Measurements from ENCODE around the gene ZNF771.
"Not testable (repeated sequence)": the region's sequence is repeated elsewhere in the genome, so short reads cannot be mapped to it uniquely, and the experiment has no call there.

Gene ZNF771

DNA sequence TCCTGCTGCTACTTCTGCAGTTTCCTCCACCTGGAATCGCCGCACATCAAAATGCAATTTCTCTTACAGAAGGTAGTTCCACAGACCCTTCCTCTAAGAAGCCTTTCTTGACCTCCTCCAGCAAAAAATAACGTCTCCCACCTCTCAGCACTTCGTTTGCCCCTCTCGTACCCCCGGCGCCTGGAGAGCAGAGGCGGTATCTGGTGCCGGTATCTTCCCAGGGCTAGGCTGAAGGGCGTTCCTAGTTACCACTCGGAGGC lies 21.9 kb downstream of the ZNF771 start:
- DNase-seq (ENCODE audit: extremely low spot score, insufficient read length, low read depth) (no peak), FAIRE-seq (no peak)

DNA sequence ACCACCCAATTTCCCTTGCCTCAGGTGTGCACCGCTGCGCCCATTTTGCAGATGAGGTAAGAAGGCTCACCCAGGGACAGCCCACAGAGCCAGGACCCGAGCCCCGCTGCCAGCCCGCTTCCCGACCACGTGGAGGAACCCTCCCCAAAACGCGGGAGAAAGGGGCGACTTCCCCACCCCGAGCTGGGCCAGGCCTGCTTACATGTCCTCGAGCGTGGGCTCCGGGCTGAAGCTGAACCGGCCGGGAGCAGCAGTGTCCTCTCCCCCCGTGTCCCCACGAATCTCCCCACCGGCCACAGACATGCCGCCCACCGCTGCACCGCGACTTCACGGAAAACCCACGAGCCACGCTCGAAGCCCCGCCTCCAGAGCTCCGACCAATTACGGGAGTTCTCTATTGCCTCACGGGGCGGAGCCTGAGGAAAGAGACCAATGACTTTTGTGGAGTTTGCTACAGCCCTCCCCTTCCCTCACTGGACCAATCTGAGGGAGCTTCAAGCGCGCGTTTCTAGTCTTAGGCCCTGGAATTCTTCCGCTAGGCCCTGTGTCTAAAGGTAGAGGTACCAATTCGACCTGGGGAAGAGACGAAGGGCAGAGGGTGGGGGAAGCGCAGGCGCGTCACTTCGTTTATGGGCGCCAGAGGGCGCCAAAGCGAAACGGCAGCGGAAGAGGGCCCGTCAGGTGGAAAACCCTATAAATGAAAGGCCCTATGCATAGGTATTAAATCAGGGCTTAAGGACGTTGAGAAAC lies 22.4 kb downstream of the ZNF771 start, which contains the start of gene DCTPP1:
DCTPP1 (minus strand) TSS at position 353 of the 750 bp plus-strand sequence; CDS start at position 303, 50 bp downstream.
- FAIRE-seq (peak; percentile 98), DNase-seq (ENCODE audit: extremely low spot score, insufficient read length, low read depth) (peak; percentile 83)

DNA sequence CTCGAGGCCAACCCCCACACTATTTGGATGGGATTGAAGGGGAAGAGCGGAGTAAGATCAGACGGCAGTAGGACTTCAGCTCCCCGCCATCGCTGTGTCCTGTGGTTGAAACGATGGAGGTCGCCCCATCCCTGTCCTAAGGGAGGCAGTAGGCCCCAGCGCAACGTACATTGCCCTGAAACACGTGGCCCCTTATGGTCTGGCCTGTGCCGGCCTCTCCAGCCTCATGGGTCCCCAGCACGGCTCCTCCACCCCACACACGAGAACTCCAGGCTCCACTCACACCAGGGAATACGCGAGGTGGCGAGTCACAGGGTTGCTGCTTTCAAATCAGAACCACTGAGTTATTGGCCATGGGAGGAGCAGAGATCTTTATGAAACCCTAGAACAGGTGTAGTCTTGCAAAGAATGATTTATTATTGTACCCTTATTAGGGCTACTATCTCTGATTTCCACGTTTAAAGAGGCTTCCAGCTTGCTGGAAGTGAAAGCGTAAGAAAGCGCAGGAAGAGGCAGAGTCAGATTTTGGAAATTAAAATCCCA lies 23.1 kb downstream of the ZNF771 start:
- FAIRE-seq = no peak
- DNase-seq (ENCODE audit: extremely low spot score, insufficient read length, low read depth) = no peak

DNA sequence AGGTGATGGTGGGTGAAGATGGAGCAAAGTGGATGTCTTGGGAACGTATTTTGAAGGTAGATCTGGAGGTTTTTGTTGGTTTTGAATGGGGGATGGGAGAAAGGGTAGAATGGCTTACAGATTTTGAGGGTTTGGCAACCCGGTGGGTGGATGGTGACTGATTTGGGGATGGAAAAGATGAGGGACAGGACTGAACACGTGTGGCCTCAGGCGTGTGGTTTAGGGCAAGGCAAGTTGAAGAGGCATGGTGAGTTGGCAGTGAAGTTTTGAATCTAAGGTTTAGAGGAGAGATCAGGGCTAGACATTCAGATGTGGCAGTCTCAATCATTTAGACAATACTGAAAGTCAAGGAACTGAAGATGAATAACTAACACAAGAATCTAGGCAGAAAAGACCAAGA lies 27.4 kb downstream of the ZNF771 start:
- FAIRE-seq (no peak), DNase-seq (ENCODE audit: extremely low spot score, insufficient read length, low read depth) (no peak)

DNA sequence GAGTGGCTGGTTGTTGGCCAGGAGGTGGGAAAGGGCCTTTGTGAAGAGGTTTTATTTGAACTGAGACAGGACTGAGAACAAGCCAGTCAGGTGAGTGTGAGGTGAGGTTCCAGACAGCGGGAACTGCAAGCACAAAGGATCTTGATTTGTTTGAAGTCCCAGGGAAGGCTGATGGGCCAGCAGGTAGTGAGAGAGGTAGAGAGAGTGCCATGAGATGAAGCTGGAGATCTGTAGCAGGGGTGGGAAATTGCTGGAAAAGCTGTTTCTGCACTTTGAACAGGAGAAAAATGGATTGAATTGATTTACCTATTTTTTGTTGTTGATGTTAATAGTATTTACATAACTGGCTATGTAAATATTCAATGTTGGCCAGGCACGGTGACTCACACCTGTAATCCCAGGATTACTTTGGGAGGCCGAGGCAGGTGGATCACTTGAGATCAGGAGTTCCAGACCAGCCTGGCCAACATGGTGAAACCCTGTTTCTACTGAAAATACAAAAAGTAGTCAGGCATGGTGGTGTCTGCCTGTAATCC lies 30.2 kb downstream of the ZNF771 start:
- DNase-seq (ENCODE audit: extremely low spot score, insufficient read length, low read depth) (no peak), FAIRE-seq (no peak)

DNA sequence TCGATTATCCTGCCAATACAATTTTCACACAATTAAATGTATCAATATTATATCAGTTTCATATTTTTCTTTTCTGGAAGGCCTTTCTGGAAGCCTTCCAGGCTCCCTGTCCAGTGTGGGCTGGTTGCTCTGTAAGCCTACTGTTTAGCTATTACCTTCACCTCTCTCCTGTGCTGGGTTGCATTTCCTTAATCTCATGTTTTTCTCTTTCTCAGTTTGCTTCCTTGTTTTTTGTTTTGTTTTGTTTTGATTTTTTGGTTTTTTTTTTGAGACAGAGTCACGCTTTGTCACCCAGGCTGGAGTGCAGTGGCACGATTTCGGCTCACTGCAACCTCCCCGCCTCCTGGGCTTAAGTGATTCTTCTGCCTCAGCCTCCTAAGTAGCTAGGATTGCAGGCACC lies 31.4 kb downstream of the ZNF771 start:
- peak; percentile 21 for FAIRE-seq

DNA sequence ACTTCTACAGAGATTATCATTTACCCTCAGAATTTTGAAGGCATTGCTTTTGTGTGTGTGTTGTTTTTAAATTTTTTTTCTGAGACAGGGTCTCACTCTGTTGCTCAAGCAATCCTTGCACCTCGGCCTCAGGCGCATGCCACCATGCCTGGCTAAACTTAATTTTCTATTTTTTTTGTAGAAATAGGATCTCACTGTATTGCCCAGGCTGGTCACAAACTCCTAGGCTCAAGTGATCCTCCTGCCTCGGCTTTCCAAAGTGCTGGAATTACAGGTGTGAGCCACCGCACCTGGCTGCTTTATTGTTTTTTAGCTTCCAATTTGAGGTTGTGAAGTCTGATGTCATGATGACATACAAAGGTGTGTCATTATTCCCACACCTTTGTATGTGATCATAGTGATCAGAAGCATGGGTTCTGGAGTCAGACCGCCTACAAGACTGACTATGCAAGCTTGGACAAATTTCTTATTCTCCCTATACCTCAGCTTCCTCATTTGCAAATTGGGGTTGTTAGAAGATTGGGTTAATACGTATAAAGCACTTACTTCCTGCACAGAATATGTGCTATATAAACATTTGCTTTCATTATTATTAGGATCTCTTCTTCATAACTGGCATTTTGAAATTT lies 32.4 kb downstream of the ZNF771 start:
- DNase-seq (ENCODE audit: extremely low spot score, insufficient read length, low read depth) (no peak), FAIRE-seq (peak; percentile 9)

More for the DNA sequence above, 31.4 kb downstream of the ZNF771 start:
- DNase-seq (ENCODE audit: extremely low spot score, insufficient read length, low read depth) = no peak

DNA sequence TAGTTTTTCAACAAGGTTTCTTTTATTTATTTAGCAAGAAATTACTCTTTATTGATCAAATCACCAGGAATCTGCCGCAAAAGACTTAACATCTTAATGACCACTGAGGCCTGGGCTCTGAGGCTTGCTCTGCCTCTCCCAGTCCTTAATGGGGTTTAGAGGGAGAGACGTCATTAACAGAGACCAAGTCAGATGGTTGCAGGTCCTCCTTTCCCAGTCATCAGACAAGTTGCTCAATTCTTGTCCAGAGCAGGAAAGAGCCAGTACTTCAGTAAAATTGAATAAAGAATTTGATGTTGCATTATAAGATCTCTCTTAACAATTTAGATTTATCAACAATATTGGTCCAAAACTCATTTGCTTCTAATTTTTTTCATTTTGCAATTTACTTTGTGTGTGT lies 36.2 kb downstream of the ZNF771 start:
- no peak for FAIRE-seq
- no peak for DNase-seq (ENCODE audit: extremely low spot score, insufficient read length, low read depth)

DNA sequence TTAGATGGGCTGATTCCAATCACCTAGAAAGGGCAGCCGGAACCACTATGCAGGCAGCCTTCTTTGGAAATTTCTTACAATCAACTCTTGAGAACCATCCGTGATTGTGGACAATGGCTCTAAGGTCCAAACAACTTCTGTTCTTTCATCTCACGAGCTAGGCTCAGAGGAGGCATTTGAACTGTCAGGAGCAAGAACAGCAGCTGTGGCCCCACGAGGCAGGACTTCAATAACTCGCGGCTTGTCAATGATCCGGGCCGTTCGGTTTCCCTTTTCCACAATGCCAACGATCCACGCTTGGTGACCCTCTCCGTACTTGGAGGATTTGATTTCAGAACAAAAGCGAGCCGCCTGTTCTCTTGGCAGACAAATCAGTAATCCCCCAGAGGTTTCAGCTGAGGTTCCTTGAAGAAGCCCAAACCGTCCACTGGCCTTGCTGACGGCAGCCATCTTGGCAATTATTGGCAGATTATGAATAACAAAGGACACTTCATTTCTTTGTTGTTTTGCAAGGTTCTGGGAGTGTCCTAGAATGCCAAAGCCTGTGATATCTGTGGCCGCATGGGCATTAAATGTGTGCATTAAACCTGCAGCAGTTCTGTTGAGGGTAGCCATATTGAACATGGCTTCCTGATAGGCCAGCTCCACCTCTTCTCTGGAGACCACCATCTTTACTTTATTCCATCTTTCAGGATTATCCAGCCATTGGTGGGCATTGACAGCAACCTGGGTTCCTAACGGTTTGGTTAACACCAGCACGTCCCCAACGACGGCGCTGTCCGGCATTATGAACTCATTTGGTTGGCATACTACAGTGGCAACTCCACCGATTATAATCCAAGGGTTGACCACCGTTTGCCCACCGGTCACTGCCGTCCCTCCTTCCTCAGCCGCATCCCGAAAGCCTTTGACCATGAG lies 37.1 kb downstream of the ZNF771 start:
- DNase-seq (ENCODE audit: extremely low spot score, insufficient read length, low read depth) (no peak), FAIRE-seq (no peak)

DNA sequence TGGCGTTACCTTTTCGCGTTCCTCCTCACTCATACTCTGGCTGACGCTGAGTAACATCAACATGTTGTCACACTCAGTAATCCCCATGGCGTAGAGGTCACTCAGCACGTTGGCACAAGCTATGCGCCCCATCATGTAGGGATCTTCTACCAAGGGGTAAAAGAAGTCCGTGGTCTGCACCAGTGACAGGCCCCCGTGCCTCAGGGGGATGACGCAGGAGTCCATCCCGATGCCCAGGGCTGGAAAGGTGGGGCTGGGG lies 37.7 kb downstream of the ZNF771 start:
- FAIRE-seq = no peak

DNA sequence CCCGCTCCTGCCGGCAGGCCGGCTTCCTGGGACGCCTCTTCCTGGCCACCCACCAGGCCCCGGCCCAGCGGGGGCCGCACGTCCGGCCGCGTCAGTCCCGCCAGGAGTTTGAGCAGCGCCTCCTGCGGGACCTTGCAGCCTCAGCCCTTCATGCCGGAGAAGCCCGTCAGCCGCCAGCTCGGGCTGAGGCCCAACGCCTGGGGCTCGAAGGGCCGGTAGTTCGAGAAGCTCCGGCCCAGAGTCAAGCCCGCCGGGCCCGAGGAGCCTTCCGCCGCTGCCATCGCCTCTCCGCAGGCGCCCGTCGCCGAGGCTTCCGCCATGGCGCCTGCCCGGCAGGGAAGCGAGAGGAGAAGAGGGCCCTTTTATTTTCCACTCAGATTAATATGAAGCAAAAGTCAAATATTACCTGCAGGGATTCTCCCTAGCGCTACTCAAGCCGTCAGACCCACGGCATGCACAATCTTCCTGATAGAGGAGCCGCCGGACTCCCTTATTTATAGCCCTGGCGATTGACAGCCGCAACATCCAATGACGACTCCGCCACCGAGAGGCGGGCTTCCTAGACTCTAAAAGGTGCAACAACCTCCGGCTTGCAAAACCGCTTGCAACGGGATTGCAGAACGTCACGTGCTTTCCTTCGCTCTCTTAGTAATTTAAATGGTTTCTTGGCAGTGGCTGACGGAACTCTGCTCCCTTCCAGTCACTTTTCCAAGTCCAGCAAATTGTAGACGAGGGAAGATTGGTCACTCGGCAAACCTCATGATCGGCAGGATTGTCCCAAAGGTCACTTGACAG lies 38.2 kb downstream of the ZNF771 start, which contains the start of gene SEPHS2:
SEPHS2 (minus strand) TSS at position 467 of the 795 bp plus-strand sequence; CDS start at position 320, 147 bp downstream.
- peak; percentile 78 for DNase-seq (ENCODE audit: extremely low spot score, insufficient read length, low read depth)
- peak; percentile 87 for FAIRE-seq

More for the DNA sequence above, 37.7 kb downstream of the ZNF771 start:
- DNase-seq (ENCODE audit: extremely low spot score, insufficient read length, low read depth) = no peak

DNA sequence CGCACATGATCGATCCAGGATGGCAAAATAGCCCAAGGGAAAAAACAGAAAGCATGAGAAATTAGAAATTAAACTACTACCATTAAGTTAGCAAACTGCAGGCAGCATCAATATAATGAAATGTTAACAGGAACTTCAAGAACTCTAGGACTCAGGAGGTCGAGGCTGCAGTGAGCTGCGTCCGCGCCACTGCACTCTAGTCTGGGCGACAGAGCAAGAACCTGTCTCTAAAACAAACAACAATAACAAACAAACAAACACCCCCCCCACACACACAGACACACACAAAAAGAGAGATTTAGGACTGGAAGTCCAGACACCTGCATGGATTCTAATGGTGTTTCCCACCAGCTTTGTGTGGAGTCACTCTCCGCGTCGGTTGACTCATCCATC lies 38.8 kb downstream of the ZNF771 start:
- DNase-seq (ENCODE audit: extremely low spot score, insufficient read length, low read depth) (no peak), FAIRE-seq (no peak)

DNA sequence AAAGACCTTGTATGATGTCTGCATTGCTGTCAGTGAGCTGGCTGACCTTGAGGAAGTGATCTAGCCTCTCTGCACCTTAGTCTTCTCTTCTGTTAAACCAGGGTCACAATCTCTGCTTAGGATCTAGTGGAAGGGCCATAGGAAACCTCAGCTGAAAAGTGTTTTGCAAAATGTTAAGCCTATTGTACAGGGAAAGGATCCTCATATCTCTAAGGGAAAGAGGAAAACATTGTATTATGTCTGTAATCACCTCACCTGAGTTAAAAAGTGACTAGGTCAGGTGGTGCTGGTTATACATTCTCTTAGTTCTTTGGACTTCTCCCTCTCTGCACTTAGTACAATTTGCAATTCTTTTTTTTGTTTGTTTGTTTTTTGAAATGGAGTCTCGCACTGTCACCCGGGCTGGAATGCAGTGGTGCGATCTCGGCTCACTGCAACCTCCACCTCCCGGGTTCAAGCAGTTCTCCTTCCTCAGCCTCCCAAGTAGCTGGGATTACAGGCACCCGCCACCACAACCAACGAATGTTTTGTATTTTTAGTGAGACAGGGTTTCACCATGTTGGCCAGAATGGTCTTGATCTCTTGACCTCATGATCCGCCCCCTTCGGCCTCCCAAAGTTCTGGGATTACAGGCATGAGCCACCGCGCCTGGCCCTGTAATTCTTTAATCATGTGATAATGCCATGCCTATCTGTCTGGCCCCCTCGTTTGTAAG lies 40.3 kb downstream of the ZNF771 start:
- no peak for DNase-seq (ENCODE audit: extremely low spot score, insufficient read length, low read depth)
- no peak for FAIRE-seq

DNA sequence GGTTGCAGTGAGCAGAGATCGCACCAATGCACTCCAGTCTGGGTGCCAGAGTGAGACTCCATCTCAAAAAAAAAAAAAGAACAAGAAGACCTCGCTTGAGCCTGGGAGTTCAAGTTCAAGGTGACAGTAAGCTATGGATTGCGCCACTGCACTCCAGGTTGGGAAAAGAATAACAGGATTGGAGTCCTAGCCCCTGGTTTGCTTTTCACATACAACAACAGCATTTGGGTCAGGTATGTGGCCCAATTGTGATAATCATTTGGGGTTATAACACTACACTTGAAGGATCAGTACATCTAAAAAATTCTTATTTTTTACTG lies 41.7 kb downstream of the ZNF771 start:
- FAIRE-seq (no peak), DNase-seq (ENCODE audit: extremely low spot score, insufficient read length, low read depth) (no peak)

DNA sequence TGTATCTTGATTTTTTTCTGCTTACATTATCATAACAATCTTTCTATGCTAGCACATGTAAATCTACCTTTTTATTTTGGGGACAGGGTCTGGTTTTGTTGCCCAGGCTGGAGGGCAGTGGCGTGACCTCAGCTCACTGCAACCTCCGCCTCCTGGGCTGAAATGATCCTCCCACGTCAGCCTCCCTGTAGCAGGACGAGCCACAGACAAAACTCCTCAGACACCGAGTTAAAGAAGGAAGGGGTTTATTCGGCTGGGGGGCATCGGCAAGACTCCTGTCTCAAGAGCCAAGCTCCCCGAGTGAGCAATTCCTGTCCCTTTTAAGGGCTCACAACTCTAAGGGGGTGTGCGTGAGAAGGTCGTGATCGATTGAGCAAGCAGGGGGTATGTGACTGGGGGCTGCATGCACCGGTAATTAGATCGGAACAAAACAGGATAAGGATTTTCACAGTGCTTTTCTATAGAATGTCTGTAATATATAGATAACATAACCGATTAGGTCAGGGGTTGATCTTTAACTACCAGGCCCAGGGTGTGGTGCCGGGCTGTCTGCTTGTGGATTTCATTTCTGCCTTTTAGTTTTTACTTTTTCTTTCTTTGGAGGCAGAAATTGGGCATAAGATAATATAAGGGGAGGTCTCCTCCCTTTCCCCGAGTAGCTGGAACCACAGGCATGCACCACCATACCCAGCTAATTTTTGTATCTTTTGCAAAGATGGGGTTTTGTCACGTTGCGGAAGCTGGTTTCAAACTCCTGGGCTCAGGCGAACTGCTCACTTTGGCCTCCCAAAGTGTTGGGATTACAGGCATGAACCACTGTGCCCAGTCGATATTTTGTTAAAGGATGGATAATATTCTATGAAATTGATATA lies 45.5 kb downstream of the ZNF771 start:
- peak; percentile 15 for FAIRE-seq
- not testable (repeated sequence) for DNase-seq (ENCODE audit: extremely low spot score, insufficient read length, low read depth)

DNA sequence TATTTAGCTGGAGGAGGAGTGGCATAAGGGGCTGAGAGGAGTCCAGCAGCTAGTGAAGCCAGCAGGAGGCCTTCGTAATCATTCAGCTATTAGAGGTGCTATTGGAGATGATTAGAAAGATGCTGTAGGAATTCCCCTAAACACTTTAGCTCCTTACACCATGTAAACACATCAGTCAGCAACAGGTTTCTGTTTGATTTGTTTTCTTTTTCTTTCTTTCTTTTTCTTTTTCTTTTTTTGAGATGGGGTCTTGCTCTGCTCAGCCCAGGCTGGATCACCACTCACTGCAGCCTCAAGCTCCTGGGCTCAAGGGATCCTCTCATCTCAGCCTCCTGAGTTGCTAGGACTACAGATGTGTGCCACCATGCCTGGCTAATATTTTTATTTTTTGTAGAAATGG lies 48.9 kb downstream of the ZNF771 start:
- DNase-seq (ENCODE audit: extremely low spot score, insufficient read length, low read depth) = no peak
- peak; percentile 79 for FAIRE-seq

DNA sequence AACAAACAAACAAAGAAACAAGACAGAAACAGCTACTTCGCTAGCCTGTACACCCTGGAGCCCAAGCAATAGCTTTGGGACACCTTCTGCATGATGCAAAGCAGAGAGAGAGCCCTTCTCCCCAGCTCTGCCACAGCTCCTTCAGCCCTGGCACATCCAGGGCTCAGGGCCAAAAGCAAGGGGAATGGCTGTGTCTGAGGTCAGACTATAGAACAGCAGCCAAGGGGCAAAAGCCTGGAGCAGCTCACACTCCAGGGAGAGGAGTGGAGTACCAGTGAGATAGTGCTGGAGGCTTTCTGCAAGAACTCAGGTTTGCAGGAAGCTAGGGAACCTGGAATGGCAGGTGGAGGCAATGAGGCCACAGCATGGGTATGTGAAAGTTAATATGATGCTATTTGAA lies 49.9 kb downstream of the ZNF771 start:
- FAIRE-seq = no peak
- DNase-seq (ENCODE audit: extremely low spot score, insufficient read length, low read depth) = no peak

All from GM18507 (cell line).